Fibroblast of pulmonary artery (primary cell): ENCODE results near the gene ELP4.

Source experiments
- DNase-seq: peaks from one replicate; pipeline ENCODE4 v3.0.0-alpha.2; 2010; ENCODE audit warnings: low read depth
- H3K4me3 ChIP-seq: replicated peaks from 2 replicates; pipeline ENCODE4 v1.5.1; 2011; ENCODE audit warnings: low read depth, mild to moderate bottlenecking, control low read depth, low read length, moderate library complexity
- TF ChIP-seq, protein P1 (sequence below): IDR thresholded peaks from 2 replicates; pipeline ENCODE4 v1.5.1; 2011; ENCODE audit warnings: mild to moderate bottlenecking, control low read depth, low read length, inconsistent platforms; ENCODE audit errors: missing control alignments

Gene ELP4

DNA sequence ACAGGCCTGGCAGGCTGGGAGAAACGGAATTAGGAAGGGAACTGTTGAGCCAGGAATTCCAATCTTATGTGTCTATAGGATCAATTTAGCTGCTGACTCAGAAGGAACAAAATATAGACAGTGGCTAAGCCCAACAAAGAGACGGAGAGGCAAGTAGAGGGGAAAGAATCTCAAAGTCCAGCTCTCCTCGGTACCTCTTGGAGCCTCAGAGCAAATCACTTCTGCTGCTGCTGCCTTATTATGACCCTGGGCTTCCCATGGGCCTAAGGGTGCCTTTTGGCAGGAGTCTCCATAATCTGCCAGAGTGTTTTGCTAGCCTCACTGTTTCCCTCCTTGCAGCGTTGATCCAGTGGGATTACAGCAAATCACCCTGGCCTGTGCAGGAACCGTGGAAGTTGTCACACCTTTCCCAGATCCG lies 269.8 kb downstream of the ELP4 start:
- TF ChIP-seq, protein P1, sequence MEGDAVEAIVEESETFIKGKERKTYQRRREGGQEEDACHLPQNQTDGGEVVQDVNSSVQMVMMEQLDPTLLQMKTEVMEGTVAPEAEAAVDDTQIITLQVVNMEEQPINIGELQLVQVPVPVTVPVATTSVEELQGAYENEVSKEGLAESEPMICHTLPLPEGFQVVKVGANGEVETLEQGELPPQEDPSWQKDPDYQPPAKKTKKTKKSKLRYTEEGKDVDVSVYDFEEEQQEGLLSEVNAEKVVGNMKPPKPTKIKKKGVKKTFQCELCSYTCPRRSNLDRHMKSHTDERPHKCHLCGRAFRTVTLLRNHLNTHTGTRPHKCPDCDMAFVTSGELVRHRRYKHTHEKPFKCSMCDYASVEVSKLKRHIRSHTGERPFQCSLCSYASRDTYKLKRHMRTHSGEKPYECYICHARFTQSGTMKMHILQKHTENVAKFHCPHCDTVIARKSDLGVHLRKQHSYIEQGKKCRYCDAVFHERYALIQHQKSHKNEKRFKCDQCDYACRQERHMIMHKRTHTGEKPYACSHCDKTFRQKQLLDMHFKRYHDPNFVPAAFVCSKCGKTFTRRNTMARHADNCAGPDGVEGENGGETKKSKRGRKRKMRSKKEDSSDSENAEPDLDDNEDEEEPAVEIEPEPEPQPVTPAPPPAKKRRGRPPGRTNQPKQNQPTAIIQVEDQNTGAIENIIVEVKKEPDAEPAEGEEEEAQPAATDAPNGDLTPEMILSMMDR = no peak
- H3K4me3 ChIP-seq = no peak overlapping the region
- peak; percentile 36 for DNase-seq

DNA sequence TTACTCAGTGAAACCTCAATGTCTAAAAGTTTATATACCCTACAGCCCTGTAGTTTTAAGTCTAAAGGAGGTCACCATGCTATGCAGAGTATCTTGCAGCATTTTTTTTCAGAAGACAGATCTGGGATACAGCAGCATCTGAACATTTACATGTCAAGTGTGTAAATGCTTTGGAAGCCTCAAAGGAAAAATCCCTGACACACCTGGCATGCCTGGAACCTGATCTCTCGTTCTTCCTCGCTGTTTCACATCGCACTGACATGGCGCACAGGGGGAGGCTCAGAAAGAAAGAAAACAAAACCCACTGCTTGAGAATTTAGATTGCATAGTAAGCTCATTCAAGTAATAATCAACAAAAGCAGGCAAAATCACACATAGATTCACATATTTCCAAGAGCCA lies 270.5 kb downstream of the ELP4 start:
- TF ChIP-seq, protein P1 = no peak
- no peak for DNase-seq
- no peak overlapping the region for H3K4me3 ChIP-seq

DNA sequence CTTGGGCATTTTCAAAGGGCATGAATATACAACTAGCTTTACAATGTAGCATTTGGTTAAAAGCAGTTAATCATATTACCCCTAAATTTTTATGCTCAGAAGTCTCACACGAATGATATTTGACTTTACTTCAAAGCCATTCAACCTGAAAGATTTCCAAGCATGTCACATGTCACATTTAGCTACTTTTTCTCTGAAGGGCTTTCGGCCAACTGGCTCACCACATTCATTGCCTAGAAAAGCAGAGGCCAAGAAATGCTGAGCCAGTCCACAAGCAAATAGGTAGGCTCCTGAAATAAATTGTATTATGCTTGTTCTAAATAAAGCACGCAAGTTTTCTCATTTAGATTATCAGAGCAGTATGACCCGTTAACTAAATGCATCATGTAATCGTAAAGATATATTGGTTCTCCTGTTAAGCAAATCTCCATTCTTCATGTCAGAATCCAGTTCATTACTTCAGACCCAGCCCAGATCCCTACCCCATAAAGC lies 271.0 kb downstream of the ELP4 start:
- no peak overlapping the region for H3K4me3 ChIP-seq
- TF ChIP-seq, protein P1 = no peak
- DNase-seq = no peak

DNA sequence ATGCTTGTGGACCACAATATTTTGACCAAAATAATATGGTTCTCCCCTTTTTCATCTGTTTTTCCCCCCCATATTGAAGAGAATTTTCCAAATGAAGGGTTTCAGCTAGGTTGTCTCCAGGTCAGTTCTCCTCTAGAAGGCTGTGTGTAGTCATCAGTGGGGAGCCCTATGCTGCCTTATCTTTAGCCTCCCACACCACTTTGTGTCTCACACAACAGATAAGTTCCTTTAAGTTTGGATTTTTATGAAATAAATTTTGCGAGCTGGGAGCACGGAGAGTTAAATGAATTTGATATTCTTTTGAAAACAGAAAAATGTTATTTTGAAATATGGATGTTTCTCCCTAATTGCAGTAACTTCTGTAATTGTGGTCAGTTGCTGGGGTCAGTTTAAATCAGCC lies 272.7 kb downstream of the ELP4 start:
- DNase-seq = no peak
- H3K4me3 ChIP-seq = no peak overlapping the region
- TF ChIP-seq, protein P1 = no peak

DNA sequence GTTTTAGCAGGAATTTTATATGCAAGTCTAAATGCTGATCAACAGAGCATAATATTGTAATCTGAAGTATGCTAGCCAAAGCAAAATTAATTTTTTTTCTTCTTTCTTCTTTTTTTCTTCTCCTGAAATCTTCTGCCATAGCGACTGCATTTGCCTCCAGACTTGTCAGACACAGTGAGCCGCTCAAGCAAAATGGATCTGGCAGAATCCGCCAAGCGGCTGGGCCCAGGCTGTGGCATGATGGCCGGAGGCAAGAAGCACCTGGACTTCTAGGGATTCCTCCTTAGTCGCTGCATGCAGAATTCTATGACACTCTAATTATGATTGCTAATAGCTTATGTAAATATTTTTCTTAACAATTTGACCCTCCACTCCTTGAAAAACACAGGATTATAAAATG lies 273.7 kb downstream of the ELP4 start:
- DNase-seq = no peak
- TF ChIP-seq, protein P1 = no peak
- no peak overlapping the region for H3K4me3 ChIP-seq

DNA sequence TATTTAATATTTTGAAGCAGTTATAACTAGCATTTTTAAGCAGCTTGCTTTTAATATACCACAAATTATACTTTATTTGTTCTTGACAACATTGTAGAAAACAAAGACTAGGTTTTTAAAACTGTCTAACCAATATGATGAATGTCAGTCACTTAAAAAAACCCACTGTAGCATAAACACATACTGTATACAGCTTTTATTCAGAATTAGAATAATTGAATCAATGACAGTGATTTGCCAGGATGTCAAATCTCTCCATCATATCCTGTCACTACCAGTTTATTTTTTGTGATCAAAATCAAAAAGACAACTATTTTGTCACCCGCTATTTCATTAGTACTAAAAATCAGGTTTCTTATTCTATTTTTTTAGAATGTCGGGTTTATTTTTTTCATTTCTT lies 275.0 kb downstream of the ELP4 start:
- H3K4me3 ChIP-seq = no peak overlapping the region
- TF ChIP-seq, protein P1 = no peak
- no peak for DNase-seq

DNA sequence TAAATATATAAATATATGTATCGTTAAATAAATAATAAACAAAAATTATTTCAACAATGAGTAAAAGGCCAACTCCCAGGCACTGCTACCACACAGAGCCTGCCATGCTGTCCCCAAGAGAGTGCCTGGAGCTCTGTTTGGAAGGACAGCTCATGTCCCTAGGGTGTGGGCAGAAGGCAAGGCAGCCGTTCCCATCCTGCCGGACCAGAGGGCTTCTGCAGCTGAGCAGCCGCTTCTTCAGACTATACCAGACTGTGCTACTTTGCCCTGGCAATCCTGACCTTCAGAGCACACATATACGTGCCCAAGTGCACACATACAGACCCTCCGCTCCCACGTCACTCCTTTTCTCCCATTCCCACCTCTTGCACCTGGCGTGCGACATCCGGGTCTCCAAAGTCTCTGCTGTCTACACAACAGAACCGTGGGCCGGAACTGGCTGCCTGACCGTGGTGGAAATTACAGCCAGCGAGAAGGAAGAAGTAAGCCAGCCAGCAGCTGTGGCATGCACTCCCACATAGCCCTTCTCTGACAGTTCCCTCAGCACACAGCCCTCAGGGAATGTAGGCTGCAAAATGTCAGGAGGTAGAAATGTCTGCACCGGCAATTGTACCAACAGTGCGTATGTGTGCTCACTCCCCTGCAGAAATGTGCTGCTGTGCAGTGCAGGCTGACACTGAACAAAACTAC lies 277.6 kb downstream of the ELP4 start:
- no peak for DNase-seq
- H3K4me3 ChIP-seq = no peak overlapping the region
- TF ChIP-seq, protein P1 = no peak
